Keratinocyte (primary cell): Measurements from ENCODE around the gene COX6B1. TPM values are rescaled to one million over a fixed set of nuclear protein-coding genes. Genes with fewer than 3 reads are reported as not detected.
"Not testable (repeated sequence)": the region's sequence is repeated elsewhere in the genome, so short reads cannot be mapped to it uniquely, and the experiment has no call there.

Source experiments
- DNase-seq: peaks from one replicate; pipeline ENCODE4 v3.0.0-alpha.2; 2011; ENCODE audit warnings: low read depth, missing footprints, low spot score
- FAIRE-seq: peaks from 2 replicates; lab custom pipeline; 2011; peaks lifted over from hg19 to GRCh38; lab: Jason Lieb, UNC
- H2AFZ ChIP-seq: 2 replicates; pipeline ENCODE4 v1.6.0; 2012; ENCODE audit warnings: low read length, control low read depth, inconsistent platforms; ENCODE audit not compliant: control insufficient read depth
- H3K27ac ChIP-seq: 2 replicates; pipeline ENCODE4 v1.5.1; 2011; ENCODE audit warnings: low read length; ENCODE audit not compliant: control insufficient read depth, insufficient read depth
- H3K27me3 ChIP-seq: 3 replicates; pipeline ENCODE4 v1.6.0; 2011; ENCODE audit warnings: low read length; ENCODE audit not compliant: control insufficient read depth, insufficient read depth; ENCODE audit errors: extremely low read depth
- H3K36me3 ChIP-seq, 2 experiments: 2 replicates in 1 of 2; 3 replicates in 1 of 2; pipeline ENCODE4 v1.5.1; 2011; ENCODE audit warnings: low read length in 2 of 2, mild to moderate bottlenecking in 1 of 2; ENCODE audit not compliant: control insufficient read depth in 2 of 2, insufficient read depth in 2 of 2; ENCODE audit errors: extremely low read depth in 1 of 2
- H3K4me1 ChIP-seq: 3 replicates; pipeline ENCODE4 v1.5.1; 2011; ENCODE audit warnings: low read length; ENCODE audit not compliant: control insufficient read depth, insufficient read depth; ENCODE audit errors: extremely low read depth
- H3K4me2 ChIP-seq: 3 replicates; pipeline ENCODE4 v1.6.0; 2011; ENCODE audit warnings: low read depth, low read length; ENCODE audit not compliant: control insufficient read depth, insufficient read depth; ENCODE audit errors: extremely low read depth
- H3K4me3 ChIP-seq, 3 experiments: fragments of 200-600 bp in 1 of 3; sonication (generic) in 1 of 3; 2 replicates in 2 of 3; 3 replicates in 1 of 3; pipeline ENCODE4 v1.5.1; 2011 to 2016; ENCODE audit warnings: low read length in 3 of 3, mild to moderate bottlenecking in 3 of 3, control low read depth in 2 of 3, inconsistent platforms in 1 of 3, low read depth in 1 of 3, mixed read lengths in 1 of 3, mixed run types in 1 of 3, moderate library complexity in 1 of 3; ENCODE audit not compliant: control insufficient read depth in 2 of 3, insufficient read depth in 2 of 3; ENCODE audit errors: extremely low read depth in 1 of 3
- H3K79me2 ChIP-seq: 2 replicates; pipeline ENCODE4 v1.6.0; 2012; ENCODE audit warnings: low read length; ENCODE audit not compliant: control insufficient read depth, insufficient read depth
- H3K9ac ChIP-seq: 3 replicates; pipeline ENCODE4 v1.6.0; 2011; ENCODE audit warnings: low read length; ENCODE audit not compliant: control insufficient read depth, insufficient read depth; ENCODE audit errors: extremely low read depth
- H3K9me1 ChIP-seq: 3 replicates; pipeline ENCODE4 v1.6.0; 2011; ENCODE audit warnings: low read length; ENCODE audit not compliant: control insufficient read depth, insufficient read depth; ENCODE audit errors: extremely low read depth
- H3K9me3 ChIP-seq: 2 replicates; pipeline ENCODE4 v1.5.1; 2012; ENCODE audit warnings: low read depth, low read length; ENCODE audit not compliant: control insufficient read depth
- H4K20me1 ChIP-seq: 3 replicates; pipeline ENCODE4 v1.6.0; 2011; ENCODE audit warnings: low read length; ENCODE audit not compliant: control insufficient read depth, insufficient read depth; ENCODE audit errors: extremely low read depth
- CTCF ChIP-seq, 3 experiments: IDR thresholded peaks in 1 of 3; conservative IDR thresholded peaks in 1 of 3; optimal IDR thresholded peaks in 1 of 3; 2 replicates in 2 of 3; 3 replicates in 1 of 3; pipeline versions ENCODE3 to v1.5.1; 2011; ENCODE audit warnings: low read length in 3 of 3, mild to moderate bottlenecking in 3 of 3, moderate library complexity in 2 of 3, control low read depth in 1 of 3, inconsistent platforms in 1 of 3; ENCODE audit not compliant: insufficient read depth in 2 of 3; ENCODE audit errors: extremely low read depth in 1 of 3
- EZH2 ChIP-seq: IDR thresholded peaks from one replicate; pipeline ENCODE4 v1.6.1; 2012; ENCODE audit warnings: inconsistent platforms, mild to moderate bottlenecking, low read length, moderate library complexity
- dilution Hi-C: fragments of 300-500 bp; cut with MboI; formaldehyde crosslinking; loops from one replicate; pipeline ENCODE4 v1.7.0; 2020; ENCODE audit warnings: low sequenced_read_pairs; ENCODE audit not compliant: extremely low pct_ligation_motif_present
- polyA plus RNA-seq, 5 experiments: library from polyadenylated mRNA; depleted of rRNA in 3 of 5; stranded (reverse) in 3 of 5; stranded (forward) in 1 of 5; unstranded in 1 of 5; fragments of >200 nt; gene quantifications; 1 replicate in 1 of 5; 2 replicates in 3 of 5; 3 replicates in 1 of 5; pipeline versions ENCODE4 v1.2.1 to v1.2.3, GENCODE V29; 2011 to 2012; ENCODE audit warnings: missing spikeins in 2 of 5, low read depth in 1 of 5, low replicate concordance in 1 of 5

Gene COX6B1
- polyA plus RNA-seq, 1 donor (not counting 4 experiments of a cell fraction or from before 2014, with no cell fraction given): 509 TPM

GRCh38 chr19:35689836-35690235 lies 41.7 kb downstream of the COX6B1 start:
- H3K79me2 ChIP-seq: no peaks in the 10 kb centered on the region
- no peak for TF ChIP-seq EZH2
- TF ChIP-seq CTCF (optimal IDR thresholded peaks at IDR 0.05 in 1 of 3, IDR thresholded peaks at IDR 0.05 in 1 of 3, conservative IDR thresholded peaks at IDR 0.05 in 1 of 3; ENCODE audit: extremely low read depth in 1 of 3, insufficient read depth in 2 of 3, low read length in 3 of 3): no peak
- H4K20me1 ChIP-seq: no peaks in the 10 kb centered on the region
- H3K9me1 ChIP-seq: no peaks in the 10 kb centered on the region
- no peaks in the 10 kb centered on the region for H3K36me3 ChIP-seq
- no peaks in the 10 kb centered on the region for H3K27me3 ChIP-seq
- H2AFZ ChIP-seq: no peak overlapping the region
- H3K4me1 ChIP-seq: no peaks in the 10 kb centered on the region
- no peak overlapping the region for H3K4me2 ChIP-seq
- H3K4me3 ChIP-seq: no peak overlapping the region
- FAIRE-seq: no peak
- no peak overlapping the region for H3K27ac ChIP-seq
- H3K9ac ChIP-seq: no peak overlapping the region
- no peak for DNase-seq
- no peaks in the 10 kb centered on the region for H3K9me3 ChIP-seq
- dilution Hi-C loops: no loop called here

GRCh38 chr19:35691106-35691505 lies 43.0 kb downstream of the COX6B1 start:
- DNase-seq, H4K20me1 ChIP-seq, H3K4me2 ChIP-seq, H3K27ac ChIP-seq, H3K79me2 ChIP-seq, H3K36me3 ChIP-seq, dilution Hi-C loops, H3K4me3 ChIP-seq, H3K4me1 ChIP-seq, H3K9ac ChIP-seq, FAIRE-seq, H2AFZ ChIP-seq, H3K9me1 ChIP-seq, H3K27me3 ChIP-seq, H3K9me3 ChIP-seq: not testable (repeated sequence)

- Histone ChIP-seq H3K27ac (no peak overlapping the region), H3K9me3 (no peaks in the 10 kb centered on the region), H3K36me3 (no peaks in the 10 kb centered on the region), H4K20me1 (no peaks in the 10 kb centered on the region), H3K4me1 (no peaks in the 10 kb centered on the region), H3K9me1 (no peaks in the 10 kb centered on the region), H3K27me3 (no peaks in the 10 kb centered on the region), H3K4me2 (no peak overlapping the region), H3K4me3 (no peak overlapping the region), H3K9ac (no peak overlapping the region), H2AFZ (no peak overlapping the region), H3K79me2 (no peaks in the 10 kb centered on the region)
- TF ChIP-seq CTCF (optimal IDR thresholded peaks at IDR 0.05 in 1 of 3, IDR thresholded peaks at IDR 0.05 in 1 of 3, conservative IDR thresholded peaks at IDR 0.05 in 1 of 3; ENCODE audit: extremely low read depth in 1 of 3, insufficient read depth in 2 of 3, low read length in 3 of 3) (peak in 1 of 3 experiments; percentile 33), EZH2 (no peak)
- DNase-seq (no peak), FAIRE-seq (no peak)
- dilution Hi-C loops: no loop called here
Observed at GRCh38 chr19:35692010-35692409, 43.9 kb downstream of the COX6B1 start.
